ENCODE results near the gene TMPRSS4.

Gene TMPRSS4

GRCh38 chr11:118080296-118080695 lies 3.4 kb downstream of the TMPRSS4 start:
- DNase-seq, result no peak

DNA sequence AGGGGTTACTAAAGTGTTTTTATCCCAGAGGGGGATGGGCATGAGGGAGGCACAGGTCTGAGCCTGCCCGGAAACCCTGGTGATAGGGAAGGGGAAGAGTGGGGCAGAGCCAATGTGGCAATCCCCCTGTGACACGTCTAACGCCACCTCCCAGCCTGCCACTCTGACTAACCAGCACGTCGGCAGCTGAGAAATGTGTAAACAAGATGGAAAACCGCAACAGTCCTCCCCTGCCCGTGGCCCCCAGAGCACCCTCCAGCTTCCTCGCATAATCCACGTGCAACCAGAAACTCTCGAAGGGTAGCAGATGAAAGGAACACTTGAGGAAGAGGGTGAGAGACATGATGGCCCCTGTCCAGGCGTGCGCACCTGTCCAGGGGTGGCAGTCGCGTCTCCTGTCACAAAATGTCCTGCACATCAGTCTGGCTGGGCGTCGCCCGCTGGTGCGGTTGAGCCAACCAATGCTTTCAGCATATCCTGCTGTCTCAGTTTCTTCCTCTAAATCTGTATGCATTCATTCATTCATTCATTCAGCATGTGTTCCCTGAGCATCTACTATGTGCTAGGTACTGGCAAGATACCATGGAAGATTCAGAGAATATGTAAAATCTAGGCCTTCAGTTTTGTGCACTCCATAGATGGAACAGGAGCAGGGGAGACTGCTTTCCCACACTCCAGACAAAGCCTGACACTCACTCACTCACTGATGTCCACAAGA lies 4.5 kb downstream of the TMPRSS4 start:
- no peak for DNase-seq

- no peak for DNase-seq
These were observed 6.1 kb downstream of the TMPRSS4 start for GRCh38 chr11:118082880-118083552.

DNA sequence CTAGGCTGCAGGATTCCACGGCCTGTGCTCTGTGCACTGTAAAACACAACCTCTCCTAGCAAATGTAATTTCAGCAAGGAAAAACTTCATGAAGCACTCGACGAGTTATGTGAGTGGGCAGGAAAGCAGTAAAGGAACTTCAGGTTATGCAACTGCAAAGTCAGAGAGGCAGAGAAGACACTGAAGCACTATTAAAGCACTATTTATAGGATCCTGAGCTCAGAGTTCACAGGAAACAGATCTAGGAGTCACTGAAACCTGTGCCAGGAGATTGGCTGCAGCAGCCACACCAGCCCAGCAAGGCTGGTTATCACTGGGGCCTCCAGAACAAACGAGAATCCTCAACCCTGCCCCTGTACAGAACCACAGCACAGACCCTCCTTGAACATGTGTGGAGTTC lies 7.4 kb downstream of the TMPRSS4 start:
- DNase-seq, result peak in 1 of 2 donors; percentile 26

- no peak for DNase-seq
These were observed 7.8 kb downstream of the TMPRSS4 start for GRCh38 chr11:118084656-118085055.

DNA sequence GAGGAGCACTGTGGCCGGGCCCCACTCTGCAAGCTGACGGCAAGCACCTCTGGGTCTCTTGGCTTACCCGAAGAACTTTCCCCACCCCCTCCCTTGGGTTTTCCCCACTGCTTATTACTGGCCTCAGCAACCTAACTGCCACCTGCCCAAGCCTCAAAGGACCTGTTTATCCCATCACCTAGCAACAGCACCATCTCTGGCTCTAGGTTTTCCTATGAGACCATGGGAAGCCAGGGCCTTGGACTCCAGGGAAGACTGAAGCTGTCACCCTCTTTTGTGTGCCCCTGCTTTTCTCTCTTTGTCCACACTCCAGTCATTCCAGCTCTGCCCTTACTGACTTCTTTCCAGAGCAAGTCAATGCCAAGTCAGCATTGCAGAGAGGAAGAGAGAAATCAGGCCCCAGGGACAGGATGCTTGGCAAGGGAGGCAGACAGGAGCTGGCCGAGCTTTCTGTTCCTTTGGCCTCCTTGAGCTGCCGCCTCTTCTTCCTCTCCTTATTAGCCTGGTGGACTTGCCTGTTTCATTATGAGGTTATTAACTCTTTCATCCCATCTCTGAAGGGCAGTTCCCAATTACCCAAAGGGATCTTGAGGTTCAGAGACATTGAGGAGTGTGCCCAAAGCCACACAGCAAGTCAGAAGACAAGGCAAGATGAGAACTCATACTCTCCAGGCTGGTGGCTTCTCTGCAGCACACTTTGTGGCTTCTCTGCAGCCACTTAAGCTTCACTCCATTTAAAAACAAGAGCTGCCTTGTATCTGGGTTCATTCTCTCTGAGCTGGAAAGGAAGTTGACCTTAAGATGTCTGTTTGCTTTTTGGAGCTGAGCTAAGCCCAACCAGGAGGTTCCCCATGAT lies 10.3 kb downstream of the TMPRSS4 start, which contains the start of gene SMIM35:
Gene SMIM35 (minus strand): TSS at position 51 of the 856 bp plus-strand sequence. CDS start 206 bp downstream, outside the sequence.
- no peak for DNase-seq

- no peak for DNase-seq
These were observed 11.1 kb downstream of the TMPRSS4 start for GRCh38 chr11:118087931-118088330.

DNA sequence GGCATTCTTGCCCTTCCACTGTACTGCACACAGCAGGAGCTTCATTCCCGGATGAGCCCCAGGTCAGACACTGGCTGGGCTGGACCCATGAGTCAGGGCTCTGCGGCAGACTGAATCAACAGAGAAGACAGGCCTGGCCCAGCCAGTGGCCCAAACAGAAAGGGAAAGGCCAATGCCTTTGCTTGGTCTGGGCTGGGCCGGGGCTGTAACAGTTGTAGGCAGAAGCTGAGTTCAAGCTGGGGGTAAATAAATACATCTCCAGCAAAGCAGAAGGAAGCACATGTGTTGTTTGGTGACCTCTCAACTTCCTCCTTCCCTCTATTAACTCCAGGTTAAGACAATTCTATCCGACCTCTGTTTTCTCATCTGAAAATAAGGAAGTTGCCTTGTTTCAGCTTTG lies 11.7 kb downstream of the TMPRSS4 start:
- DNase-seq, result no peak

DNA sequence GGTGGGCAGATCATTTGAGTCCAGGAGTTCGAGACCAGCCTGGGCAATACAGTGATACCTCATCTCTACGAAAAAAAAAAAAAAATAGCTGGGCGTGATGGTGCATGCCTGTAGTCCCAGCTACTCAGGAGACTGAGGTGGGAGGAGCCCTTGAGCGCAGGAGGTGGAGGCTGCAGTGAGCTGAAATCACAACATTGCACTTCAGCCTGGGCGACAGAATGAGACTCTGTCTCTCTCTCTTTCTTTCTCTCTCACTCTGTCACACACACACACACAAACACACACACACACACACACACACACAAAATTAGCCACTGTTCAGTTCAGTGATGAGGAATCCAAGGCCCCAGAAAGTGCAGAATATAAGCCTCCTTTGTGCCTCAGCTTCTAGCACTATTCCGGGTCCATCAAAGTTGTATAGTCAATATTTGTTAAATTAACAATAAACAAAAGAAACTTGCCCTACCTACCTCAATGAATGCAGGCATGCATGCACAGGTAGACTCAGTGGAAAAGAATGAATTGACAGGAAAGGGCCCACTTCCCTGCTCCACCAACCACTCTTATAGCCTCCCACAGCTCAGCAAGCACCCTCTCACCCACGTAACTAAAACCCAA lies 13.8 kb downstream of the TMPRSS4 start:
- no peak for DNase-seq

DNA sequence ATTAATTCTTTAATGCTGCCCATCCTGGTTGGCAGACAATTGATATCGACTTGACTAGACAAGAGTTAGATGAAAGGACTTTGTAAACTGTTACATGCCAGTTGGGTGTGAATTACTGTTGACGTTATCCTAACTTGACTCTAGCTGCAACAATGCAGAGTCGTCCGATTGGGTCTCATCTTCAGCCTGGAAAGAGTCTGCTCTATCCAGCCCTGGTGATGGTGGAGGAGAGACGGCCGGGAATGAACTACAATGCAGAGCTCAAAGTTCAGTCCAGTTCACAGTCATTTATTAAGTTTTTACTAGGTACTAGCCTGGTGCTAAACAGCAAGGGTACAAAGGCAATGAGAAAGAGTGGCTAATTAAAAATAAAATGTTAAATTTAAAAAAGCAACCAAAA lies 14.8 kb downstream of the TMPRSS4 start:
- DNase-seq, result no peak

DNA sequence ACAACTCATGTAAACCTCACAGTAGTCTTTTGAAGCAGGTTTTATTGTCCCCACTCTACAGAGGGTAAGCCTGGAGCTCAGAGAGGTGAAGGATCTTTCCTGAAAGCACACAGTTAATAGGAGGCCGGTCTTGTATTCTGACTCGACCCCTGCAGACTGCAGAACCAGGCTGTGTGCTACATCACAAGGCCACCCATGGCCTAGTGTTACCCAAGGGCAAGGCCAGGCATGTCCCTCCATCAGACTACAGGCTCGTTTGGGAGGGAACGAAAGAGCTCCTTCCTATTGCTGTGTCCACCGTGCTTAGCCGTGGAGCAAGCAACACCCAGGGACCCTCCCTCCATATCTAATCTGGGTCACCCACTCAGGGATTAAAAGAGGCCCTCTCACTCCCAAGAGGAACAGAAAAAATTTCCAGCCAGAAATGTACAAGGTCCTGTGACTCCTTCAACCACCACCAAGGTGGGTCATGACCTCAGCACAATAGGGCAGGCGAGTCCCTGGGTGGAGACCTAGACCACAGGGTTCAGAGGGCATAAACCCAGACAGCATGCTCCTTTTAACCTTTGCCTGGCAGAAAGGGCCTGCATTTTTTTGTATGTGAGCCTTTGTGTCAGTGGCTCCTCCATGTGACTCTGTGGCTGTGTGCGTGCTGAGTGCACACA lies 16.2 kb downstream of the TMPRSS4 start:
- no peak for DNase-seq

DNA sequence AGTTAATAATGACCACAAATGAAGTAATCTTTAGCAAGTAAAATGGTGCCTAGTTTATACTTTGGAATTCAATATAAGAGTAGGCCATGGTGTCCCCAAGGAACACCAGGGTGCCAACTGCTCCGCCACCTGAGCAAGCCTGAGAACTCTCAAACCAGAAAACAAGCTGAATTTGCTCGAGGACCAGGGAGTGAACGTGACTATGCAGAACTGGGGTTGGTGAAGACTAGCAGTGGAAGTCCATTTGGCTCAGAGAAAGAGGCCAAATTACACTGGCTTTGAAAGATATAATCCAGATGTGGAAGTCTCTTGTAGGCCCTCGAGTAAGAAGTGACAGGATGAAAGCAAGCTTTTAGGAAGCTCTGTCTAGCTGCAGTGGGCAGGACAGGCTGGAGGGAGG lies 18.6 kb downstream of the TMPRSS4 start:
- DNase-seq, result no peak

DNA sequence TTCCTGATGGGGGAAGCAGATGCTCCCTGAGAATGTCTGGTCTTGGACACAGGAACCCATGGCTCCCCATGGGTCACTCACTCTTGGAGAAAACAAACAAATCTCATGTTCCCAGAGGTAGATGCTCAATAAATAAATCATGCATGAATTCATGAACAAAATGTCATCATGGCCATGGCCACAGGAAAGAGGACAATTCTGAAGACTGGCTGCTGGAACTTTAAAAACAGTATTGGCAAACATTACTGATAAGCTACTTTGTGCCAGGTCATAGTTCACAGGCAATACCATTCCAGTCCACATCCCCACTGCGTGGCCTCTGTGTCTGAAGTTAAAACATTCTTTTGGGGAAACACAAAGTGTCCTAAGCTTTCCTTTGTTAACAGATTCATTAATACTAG lies 19.1 kb downstream of the TMPRSS4 start:
- no peak for DNase-seq

DNA sequence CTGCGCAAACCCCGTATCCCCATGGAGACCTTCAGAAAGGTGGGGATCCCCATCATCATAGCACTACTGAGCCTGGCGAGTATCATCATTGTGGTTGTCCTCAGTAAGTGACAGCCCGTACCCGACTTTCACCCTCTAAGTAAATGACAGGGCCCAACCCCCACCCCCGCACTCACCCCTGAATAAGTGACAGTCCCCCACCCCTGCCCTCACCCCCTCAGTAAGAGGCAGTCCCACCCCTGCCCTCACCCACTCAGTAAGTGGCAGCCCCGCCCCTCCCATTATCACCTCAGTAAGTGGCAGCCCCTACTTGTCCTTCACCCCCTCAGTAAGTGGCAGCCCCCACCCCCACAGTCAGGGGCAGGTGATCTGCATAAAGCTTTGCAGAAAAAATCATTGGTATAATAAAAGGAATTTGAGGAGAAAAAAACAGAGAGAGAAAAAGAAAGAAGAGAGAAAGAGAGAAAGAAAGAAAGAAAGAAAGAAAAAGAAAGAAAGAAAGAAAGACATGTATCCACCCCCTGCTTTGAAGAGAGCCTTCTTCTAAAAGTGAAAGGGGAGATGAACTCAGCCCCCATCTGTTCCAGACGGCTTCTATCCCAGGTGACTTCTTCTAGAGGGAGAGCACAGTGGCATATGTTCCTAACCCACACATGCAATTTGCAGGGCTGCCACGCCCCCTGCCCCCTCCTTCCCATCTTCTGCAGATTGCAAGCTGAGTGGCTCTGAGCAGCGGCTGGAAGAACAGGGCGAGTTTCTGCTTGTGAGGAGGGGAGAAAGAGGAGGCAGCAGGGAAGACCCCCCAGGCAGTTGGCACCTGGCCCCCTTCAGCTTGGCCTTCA lies 22.3 kb downstream of the TMPRSS4 start:
- no peak for DNase-seq

- DNase-seq, result no peak
These were observed 23.1 kb downstream of the TMPRSS4 start for GRCh38 chr11:118099838-118100556.

GRCh38 chr11:118100691-118101232 lies 23.9 kb downstream of the TMPRSS4 start:
- no peak for DNase-seq

DNA sequence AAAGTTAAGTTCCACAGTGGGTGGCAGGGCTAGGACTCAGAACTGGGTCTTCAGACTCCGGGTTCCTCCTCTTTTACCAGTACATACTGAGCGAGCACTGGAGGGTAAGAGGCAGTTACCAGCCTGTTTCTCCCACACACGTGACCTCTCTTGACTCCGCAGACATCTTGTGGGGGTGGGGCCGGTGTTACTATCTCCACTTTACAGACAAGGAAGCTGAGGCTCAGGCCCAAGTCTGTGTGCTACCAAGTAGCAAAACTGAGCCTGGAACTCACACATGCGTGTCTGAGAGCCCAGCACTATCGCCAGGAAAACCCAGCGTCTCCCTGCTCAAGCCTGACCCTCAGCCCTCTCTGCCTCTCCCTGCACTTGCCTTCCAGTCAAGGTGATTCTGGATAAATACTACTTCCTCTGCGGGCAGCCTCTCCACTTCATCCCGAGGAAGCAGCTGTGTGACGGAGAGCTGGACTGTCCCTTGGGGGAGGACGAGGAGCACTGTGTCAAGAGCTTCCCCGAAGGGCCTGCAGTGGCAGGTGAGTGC lies 25.9 kb downstream of the TMPRSS4 start:
- DNase-seq, result no peak

DNA sequence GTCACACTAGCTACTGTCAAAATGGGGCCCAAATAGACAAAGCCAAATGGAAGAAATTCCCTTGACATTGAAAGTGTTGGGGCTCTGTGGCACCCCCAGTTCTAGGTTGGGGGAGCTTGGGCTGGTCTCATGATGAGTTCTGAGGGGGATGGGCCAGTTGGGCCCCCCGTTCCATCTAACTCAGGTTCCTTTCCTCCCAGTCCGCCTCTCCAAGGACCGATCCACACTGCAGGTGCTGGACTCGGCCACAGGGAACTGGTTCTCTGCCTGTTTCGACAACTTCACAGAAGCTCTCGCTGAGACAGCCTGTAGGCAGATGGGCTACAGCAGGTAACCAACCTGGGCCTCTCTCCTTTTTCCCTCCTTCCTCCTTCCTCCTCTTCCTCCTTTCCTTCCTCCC lies 27.6 kb downstream of the TMPRSS4 start:
- no peak for DNase-seq

DNA sequence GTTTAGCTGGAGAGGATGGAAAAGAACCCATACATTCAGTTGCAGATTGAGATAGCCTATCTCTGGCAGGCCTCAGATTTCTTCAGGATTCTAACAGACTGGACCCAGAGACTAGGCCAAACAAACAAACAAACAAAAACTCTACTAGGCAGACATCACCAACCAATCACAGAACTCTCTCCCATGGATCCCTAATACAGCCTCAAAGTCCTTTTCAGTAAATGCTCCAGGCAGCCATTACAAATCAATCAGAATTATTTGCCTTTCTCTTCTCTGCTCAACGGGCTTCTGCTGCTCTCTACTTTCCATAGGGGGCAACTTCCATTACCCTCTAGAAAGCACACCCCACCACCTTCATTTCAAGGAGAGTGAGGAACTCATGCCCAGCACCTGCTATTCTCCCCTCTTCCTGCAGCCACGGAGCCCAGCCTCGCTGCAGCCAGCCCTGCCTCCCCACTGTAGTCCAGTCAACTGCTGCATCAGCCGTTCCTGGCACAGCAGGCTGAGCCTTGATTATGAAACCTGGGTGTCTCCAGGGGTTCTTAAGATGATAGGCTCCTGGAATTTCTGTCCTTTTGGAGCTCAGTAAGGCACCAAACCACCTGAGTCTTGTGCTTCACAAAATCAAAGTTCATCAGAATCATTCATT lies 28.9 kb downstream of the TMPRSS4 start:
- no peak for DNase-seq
